SH-SY5Y (cell line): ENCODE data around the gene B4GALT2.

Source experiments
- GATA2 ChIP-seq: IDR thresholded peaks from 2 replicates; pipeline ENCODE4 v1.6.1; 2011; ENCODE audit warnings: mild to moderate bottlenecking, low read depth, low read length
- GATA3 ChIP-seq: IDR thresholded peaks from 2 replicates; pipeline ENCODE4 v1.6.1; 2011; ENCODE audit warnings: low read depth, mild to moderate bottlenecking, low read length, moderate library complexity

DNA sequence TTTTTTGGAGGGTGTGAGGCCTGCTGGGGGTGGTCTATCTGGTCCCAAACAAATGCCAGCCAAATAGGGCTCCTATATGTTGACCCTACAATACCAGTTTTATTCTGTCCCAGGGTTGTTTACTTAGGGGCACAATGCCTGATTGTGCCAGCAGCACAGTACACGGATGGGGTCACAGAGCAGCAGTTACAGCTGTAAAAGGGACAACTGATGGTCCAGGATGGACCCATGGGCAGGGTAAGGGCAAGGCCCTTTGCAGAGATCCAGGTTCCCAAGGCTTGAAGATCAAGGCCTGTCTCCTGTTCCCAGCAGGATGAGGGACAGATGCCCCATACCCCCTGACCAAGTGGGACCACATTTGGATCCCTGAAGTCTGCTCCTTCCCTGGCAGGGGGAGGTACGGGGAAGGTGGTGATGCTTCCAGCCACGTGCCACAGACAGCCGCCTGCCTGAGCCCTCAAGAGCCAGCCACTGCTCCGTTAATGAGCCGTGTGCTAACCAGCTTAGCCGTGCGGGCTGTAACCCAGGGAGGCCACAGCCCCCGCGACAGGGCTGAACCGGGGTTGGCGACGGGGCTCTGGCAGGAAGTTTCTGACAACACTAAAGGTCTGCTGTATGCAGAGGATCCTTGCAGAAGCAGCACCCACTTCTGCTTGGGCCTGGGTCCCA is 34.1 kb downstream of the B4GALT2 start:
- TF ChIP-seq GATA2 = no peak
- no peak for TF ChIP-seq GATA3
